ENCODE results near the gene FANCM.

The FANCM gene

GRCh38 chr14:45222485-45223262, 86.9 kb downstream of the FANCM start:
- no peak overlapping the region for H3K4me3 ChIP-seq (ENCODE audit: low read depth, low read length)
- TF ChIP-seq, protein P1, sequence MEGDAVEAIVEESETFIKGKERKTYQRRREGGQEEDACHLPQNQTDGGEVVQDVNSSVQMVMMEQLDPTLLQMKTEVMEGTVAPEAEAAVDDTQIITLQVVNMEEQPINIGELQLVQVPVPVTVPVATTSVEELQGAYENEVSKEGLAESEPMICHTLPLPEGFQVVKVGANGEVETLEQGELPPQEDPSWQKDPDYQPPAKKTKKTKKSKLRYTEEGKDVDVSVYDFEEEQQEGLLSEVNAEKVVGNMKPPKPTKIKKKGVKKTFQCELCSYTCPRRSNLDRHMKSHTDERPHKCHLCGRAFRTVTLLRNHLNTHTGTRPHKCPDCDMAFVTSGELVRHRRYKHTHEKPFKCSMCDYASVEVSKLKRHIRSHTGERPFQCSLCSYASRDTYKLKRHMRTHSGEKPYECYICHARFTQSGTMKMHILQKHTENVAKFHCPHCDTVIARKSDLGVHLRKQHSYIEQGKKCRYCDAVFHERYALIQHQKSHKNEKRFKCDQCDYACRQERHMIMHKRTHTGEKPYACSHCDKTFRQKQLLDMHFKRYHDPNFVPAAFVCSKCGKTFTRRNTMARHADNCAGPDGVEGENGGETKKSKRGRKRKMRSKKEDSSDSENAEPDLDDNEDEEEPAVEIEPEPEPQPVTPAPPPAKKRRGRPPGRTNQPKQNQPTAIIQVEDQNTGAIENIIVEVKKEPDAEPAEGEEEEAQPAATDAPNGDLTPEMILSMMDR (IDR thresholded peaks at IDR 0.05; ENCODE audit: control insufficient read depth, extremely low read depth, insufficient read depth), result no peak
- DNase-seq (ENCODE audit: low read depth), result no peak

GRCh38 chr14:45227566-45227965, 91.8 kb downstream of the FANCM start:
- DNase-seq (ENCODE audit: low read depth), result no peak
- no peak overlapping the region for H3K4me3 ChIP-seq (ENCODE audit: low read depth, low read length)
- TF ChIP-seq, protein P1 (IDR thresholded peaks at IDR 0.05; ENCODE audit: control insufficient read depth, extremely low read depth, insufficient read depth), result no peak

GRCh38 chr14:45238988-45239387, 103.3 kb downstream of the FANCM start:
- DNase-seq (ENCODE audit: low read depth), result no peak
- TF ChIP-seq, protein P1 (IDR thresholded peaks at IDR 0.05; ENCODE audit: control insufficient read depth, extremely low read depth, insufficient read depth), result no peak
- H3K4me3 ChIP-seq (ENCODE audit: low read depth, low read length), result no peak overlapping the region

- no peak for DNase-seq (ENCODE audit: low read depth)
- H3K4me3 ChIP-seq (ENCODE audit: low read depth, low read length), result no peak overlapping the region
- TF ChIP-seq, protein P1 (IDR thresholded peaks at IDR 0.05; ENCODE audit: control insufficient read depth, extremely low read depth, insufficient read depth), result no peak
Measured at GRCh38 chr14:45242706-45243105, 107.0 kb downstream of the FANCM start.

DNA sequence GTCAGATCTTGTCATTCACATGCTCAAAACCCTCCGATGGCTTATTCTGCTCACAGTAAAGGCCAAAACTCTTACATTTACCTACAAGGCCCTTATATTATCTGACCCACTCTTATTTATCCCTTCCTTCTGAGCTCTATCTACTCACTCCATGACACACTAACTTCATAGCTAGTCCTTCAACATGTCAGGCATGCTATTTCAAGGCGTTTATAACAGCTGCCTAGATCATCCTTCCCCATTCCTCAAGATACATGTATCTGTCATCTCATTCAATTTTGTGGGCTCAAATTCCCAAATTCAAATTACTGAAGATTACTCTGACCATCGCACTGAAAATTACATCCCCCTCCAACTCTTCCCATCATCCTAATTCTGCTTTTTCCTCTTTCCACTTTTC, 110.4 kb downstream of the FANCM start:
- no peak overlapping the region for H3K4me3 ChIP-seq (ENCODE audit: low read depth, low read length)
- TF ChIP-seq, protein P1 (IDR thresholded peaks at IDR 0.05; ENCODE audit: control insufficient read depth, extremely low read depth, insufficient read depth), result no peak
- no peak for DNase-seq (ENCODE audit: low read depth)

GRCh38 chr14:45246691-45247090, 111.0 kb downstream of the FANCM start:
- TF ChIP-seq, protein P1 (IDR thresholded peaks at IDR 0.05; ENCODE audit: control insufficient read depth, extremely low read depth, insufficient read depth), result no peak
- H3K4me3 ChIP-seq (ENCODE audit: low read depth, low read length), result no peak overlapping the region
- DNase-seq (ENCODE audit: low read depth), result no peak

GRCh38 chr14:45247427-45247826, 111.7 kb downstream of the FANCM start:
- TF ChIP-seq, protein P1 (IDR thresholded peaks at IDR 0.05; ENCODE audit: control insufficient read depth, extremely low read depth, insufficient read depth), result no peak
- no peak overlapping the region for H3K4me3 ChIP-seq (ENCODE audit: low read depth, low read length)
- no peak for DNase-seq (ENCODE audit: low read depth)
